NB4 (cell line): Measurements from ENCODE around the gene FBXW2.

ENCODE experiments used
- CTCF ChIP-seq: IDR thresholded peaks from one replicate; pipeline ENCODE4 v1.5.1; 2012; ENCODE audit warnings: low read depth, low read length
- MAX ChIP-seq: IDR thresholded peaks from 2 replicates; pipeline ENCODE4 v1.6.1; 2011; ENCODE audit warnings: low read depth, low read length
- MYC ChIP-seq: IDR thresholded peaks from 2 replicates; pipeline ENCODE4 v1.6.1; 2011; ENCODE audit warnings: low read depth, low read length
- POLR2A ChIP-seq: IDR thresholded peaks from 2 replicates; pipeline ENCODE4 v1.6.1; 2011; ENCODE audit warnings: mild to moderate bottlenecking; ENCODE audit not compliant: insufficient read length; ENCODE audit errors: extremely low read depth

- TF ChIP-seq CTCF: no peak
- TF ChIP-seq POLR2A: no peak
- TF ChIP-seq MAX: no peak
- no peak for TF ChIP-seq MYC
Measured at GRCh38 chr9:120730654-120731514, 62.3 kb downstream of the FBXW2 start.
